ENCODE results near the gene PARD3.
"Not testable (repeated sequence)": the region's sequence is repeated elsewhere in the genome, so short reads cannot be mapped to it uniquely, and the experiment has no call there.

Gene PARD3

DNA sequence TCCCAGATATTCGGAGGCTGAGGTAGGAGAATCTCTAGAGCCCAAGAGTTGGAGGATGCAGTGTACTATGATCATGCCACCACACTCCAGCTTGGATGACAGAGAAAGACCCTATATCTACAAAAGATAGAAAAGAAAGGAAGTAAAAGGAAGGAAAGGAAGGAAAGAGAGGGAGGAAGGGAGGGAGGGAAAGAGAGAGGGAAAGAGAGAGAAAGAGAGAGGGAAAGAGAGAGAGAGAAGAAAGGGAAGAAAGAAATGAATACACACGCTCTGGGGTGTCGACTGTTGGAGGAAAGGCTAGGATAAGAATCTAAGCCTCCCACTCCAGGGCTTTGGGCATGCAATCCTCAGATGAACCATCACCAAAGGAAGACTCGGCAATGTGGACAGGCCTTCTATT, 69.9 kb downstream of the PARD3 start:
- in situ Hi-C loops (cut with HindIII; ENCODE audit: low sequenced_read_pairs) = no loop called here

DNA sequence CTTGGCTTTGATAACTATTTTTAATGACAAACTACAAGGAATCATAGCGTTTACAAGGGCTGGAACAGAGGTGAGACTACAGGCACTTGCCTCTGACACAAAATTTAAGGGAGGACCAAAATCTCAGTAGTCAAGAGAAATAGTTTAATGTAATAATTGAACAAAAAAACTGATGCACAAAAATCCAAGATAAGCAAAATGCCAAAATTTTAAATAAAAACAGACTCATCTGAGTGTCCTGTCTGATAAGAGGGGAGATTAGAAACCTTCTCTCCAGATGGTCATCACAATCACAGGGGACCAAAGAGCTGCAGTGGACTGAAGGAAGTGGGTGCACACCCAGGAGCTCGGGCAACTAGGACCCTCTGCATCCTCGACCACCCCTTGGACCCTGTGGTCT, 70.5 kb downstream of the PARD3 start:
- in situ Hi-C loops (cut with HindIII; ENCODE audit: low sequenced_read_pairs) = no loop called here

DNA sequence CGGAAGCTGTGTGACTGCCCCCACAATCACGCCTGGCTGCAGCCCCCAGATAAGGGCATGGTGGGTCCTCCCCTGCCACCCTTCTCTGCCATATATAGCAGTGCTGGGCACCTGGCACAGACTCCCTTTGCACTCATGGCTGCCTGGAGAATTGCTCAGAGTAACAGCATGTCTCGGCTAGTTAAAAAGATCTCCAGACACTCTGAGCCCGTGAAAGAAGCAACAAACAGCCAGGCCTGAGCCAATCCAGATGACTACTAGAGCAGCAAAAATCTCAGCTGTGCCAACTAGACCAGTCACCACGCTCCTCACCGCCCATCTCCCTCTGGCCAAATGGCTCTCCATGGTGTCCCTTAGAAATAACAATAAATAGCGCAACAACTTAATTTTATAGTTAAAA, 71.3 kb downstream of the PARD3 start:
- in situ Hi-C loops (cut with HindIII; ENCODE audit: low sequenced_read_pairs) = no loop called here

DNA sequence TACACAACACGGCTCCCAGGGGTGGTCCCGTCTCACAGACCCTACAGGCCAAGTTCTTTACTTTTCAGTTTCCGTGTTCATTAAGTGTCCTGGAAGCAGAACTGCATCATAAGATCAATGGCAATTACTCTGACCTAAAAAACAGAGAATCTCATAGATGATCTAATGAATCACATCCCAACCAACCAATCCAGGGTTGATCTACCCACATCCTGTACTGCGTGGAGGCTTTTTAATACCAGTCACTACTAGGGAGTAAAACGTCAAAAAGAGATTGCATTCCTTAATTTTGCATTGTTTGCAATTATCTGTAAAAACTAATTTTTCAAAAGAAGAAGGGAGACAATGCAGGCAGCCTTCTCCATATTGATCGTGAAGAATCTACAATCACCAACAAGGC, 72.6 kb downstream of the PARD3 start:
- in situ Hi-C loops (cut with HindIII; ENCODE audit: low sequenced_read_pairs) = no loop called here

DNA sequence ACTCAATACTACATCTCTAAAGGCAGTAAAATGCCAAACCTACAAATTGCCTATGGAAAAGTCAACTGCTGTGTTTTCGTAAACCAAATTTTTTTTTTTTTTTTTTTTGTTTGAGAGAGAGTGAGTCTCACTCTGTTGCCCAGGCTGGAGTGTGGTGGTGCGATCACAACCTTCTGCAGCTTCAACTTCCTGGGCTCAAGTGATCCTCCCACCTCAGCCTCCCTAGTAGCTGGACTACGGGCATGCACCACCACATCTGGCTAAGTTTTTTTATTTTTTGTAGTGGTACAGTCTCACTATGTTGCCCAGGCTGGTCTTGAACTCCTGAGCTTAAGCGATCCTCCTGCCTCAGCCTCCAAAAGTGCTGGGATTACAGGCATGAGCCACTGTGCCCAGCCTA, 74.0 kb downstream of the PARD3 start:
- in situ Hi-C loops (cut with HindIII; ENCODE audit: low sequenced_read_pairs) = not testable (repeated sequence)

DNA sequence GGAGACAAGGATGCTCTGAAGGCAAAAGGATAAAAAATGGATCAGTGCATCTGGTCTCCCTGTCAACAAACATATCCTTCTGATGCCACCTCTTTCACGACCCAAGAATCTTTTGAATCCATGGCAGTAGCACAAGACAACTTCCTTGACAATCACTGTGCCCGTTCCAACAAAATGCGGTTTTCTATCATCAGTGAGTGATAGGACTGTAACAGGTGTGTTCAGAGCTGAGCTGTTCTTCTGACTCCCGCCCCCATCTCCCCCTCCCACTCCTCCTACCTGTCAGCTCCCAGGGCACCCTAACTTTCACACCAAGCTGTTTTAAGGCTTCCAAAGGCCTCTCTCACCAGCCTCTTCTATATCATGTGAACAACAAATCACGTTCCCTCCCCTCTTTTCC, 74.8 kb downstream of the PARD3 start:
- in situ Hi-C loops (cut with HindIII; ENCODE audit: low sequenced_read_pairs) = no loop called here

DNA sequence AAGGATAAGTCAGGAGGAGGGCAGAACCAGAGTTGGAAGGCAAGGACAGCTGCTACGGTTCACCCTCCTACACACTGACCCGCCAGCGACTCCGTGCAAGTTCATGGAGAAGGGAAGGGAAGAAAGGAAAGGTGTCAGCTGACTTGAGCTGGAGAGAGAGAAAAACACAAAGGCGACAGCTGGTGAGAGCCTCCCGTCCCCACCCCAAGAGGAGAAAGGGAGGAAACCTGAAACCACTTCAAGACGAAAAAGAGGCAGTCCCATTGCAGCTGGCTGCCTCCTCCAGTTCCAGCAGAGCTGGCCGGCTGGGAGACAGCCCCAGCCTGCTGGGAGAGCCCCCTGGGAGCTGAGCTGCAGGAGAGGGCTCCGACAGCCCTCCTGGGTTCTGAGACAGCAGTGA, 75.2 kb downstream of the PARD3 start:
- in situ Hi-C loops (cut with HindIII; ENCODE audit: low sequenced_read_pairs) = no loop called here

DNA sequence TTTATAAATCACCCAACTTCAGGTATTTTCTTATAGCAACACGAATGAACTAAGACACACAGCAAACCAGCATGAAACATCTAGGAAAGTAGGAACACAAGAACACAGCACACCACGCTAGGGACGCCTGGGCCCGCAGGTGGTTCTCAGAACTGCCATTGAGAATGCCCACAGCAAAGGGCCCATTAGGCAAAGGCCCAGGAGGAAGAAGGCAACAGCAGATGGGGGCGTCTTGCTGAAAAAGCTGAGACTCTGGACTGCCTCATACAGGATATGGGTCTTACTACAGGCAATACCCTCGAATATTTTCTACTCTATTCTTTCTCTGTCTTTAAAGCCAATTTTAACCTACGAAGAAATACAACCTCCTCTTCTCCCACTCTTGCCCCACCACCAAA, 77.3 kb downstream of the PARD3 start:
- in situ Hi-C loops (cut with HindIII; ENCODE audit: low sequenced_read_pairs) = no loop called here

DNA sequence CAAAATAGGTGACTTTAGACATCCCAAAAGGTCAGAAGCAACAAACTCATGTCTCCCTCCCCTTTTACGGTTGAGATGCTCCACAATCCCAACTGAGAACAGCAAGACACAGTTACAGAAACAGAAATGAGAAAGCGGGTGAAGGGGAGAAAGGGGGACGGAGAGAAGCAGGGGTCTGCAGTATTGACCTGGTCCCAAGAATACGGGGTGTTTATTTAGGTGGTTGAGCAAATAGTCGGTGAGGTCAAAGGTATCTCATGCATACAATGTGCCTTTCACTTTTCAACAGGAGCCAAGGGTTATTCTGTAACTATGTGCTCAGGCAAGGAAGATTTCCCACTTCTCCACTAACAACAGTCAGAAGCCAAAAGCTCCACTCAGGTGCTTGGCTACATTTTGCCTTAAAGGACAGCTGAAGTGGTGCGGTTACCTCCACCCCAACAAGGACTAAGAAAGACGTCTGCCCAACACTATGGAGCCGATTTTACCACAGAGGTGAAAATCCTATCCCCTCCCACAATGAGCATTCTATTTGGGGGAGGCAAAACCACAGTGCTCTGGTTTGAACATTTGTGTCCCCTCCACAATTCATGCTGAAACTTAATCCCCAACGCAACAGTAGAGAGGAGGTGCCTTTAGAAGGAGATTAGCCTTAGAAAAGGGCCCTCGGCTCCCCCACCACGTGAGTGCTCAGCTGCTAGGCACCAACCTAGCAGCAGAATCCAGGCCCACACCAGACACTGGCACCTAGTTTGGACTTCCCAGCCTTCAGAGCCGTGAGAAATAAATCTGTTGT, 77.9 kb downstream of the PARD3 start:
- in situ Hi-C loops (cut with HindIII; ENCODE audit: low sequenced_read_pairs) = no loop called here

DNA sequence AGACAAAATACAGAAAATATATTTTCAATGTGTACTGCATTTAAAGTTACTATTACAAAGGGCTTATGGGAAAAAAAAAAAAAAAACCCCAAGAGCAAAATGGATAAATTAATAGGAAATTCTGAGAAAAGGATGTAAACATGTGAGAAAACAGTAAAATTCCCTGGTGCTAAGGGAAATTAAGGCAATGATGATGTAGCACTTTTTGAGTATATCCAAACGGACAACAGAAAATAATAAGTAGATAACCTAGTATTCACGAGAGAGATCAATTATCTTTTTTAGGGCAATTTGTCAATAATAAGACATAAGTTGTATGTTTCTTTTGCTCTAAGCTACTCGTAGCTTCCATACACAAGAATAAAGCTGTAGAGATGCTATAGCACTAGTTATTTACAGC, 80.2 kb downstream of the PARD3 start:
- in situ Hi-C loops (cut with HindIII; ENCODE audit: low sequenced_read_pairs) = no loop called here

DNA sequence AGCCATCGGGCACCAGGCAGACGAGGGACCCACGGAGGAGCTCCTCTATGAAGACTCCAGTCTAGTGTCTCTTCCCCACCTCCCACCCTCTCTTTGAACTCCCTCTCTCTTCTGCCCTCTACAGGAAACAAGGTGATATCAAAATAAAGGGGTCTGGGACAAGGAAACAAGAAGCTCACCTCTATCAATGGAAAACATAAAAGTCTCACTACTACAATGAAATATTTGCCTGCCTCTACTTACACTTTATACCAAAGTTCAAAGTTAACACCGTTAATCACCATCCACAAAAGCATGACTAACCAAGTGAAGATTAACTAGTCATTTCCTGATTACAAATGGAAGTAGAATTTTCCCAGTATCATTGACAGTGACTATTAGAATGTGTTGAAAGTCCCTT, 82.2 kb downstream of the PARD3 start:
- in situ Hi-C loops (cut with HindIII; ENCODE audit: low sequenced_read_pairs) = no loop called here

DNA sequence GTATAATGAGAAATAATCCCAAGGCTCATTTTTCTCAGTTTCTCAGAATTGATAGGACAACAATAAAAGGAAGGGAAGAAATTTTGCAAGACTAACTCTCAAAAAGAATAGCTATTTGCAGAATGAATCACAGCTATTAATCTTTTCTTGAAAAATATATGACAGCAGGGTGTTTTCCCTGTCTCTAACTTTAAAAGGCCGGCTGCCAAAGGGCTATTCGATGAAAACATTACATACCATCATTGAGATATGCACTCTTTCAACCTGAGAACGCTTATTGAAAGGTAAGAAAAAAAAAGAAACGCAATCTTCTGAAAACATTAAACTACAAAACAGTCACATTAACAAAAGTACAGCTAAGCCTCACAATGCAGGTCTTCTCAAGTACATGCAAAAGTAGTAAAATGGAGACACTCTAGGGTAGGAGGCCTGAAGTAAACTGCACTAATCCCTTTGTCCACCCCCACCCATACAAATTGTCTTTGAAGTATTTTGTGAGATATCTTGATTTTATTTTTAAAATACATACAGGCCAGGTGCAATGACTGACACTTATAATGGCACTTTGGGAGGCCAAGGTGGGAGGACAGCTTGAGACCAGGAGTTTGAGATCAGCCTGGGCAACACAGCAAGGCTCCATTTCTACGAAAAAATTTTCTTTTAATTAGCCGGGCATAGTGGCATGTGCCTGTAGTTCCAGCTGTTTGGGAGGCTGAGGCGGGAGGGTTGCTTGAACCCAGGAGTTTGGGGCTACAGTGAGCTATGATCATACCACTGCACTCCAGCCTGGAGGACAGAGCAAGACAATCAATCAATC, 83.0 kb downstream of the PARD3 start:
- in situ Hi-C loops (cut with HindIII; ENCODE audit: low sequenced_read_pairs) = no loop called here

DNA sequence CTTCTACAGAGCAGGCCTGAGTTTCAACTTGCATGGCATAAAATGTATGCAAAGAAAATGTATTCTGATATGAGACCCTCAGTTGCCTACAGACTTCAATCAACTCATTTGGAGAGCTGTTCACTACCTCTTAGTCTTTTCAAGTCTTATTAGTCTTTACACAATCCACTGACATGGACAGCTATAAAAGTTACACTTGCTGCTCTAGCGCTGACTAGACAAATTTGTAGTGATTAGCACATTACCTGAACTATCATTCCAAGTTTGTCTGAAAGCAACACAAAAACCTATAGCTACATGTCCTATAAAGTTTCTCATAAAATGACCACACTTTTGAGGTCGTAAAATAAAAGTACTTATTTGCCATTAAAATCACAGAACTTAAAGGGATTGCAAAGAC, 83.9 kb downstream of the PARD3 start:
- in situ Hi-C loops (cut with HindIII; ENCODE audit: low sequenced_read_pairs) = no loop called here

DNA sequence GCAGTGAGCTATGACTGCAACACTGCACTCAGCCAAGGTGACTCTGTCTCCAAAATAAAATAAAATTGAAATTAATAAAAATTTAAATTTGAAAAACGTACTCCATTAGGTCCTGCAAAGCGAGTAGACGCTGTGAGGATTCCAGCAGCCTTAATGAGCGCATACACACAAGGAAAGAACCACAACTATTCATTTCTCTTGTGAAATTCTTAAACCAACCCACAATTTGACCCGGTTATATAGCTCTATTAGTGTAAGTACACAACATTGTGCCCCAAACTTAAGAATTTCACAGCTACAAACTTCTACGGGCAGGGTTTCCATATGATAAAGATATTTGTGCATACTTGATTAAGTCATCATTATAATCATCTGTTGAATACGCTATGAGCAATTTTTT, 84.4 kb downstream of the PARD3 start:
- in situ Hi-C loops (cut with HindIII; ENCODE audit: low sequenced_read_pairs) = no loop called here

DNA sequence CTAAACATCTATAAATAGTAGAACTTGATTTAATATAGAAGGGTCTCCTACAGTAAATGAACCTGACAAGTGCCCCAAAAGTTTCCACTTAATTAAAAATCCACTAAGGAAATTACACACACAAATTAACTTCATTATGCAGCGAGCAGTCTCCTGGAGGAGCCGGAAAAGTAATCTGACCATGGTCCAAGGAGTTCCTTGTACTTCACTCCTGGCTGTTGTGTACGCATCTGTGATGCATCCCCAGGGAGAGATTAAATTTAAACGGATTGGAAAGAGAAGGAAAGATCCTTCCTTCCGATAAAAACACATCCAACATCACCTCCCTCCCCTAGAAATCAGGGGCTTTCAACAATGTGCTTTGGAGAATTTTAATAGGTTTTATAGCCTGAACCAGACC, 85.5 kb downstream of the PARD3 start:
- in situ Hi-C loops (cut with HindIII; ENCODE audit: low sequenced_read_pairs) = loop anchor here (5.0 kb wide), 1 partner anchor 103 kb away; no protein-coding TSS in a partner anchor

DNA sequence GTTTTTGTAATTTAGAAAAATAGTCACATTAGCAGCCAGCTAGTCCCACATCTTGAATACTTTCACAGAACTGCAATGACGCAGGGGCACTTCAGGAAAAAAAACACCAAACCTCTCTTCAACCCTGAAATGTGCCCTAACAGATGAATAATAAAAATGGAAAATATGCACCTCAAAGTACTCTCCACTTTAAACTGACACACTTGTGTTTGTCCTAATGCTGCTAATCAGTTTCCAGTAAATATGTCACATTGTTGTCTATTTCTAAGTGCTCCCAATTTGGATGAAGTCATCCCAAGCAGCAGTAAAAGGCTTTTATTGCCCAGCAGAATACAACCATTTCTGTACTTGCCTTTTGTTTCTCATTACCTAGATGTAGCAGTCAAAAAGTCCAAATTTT, 86.7 kb downstream of the PARD3 start:
- in situ Hi-C loops (cut with HindIII; ENCODE audit: low sequenced_read_pairs) = loop anchor here (5.0 kb wide), 1 partner anchor 104 kb away; no protein-coding TSS in a partner anchor

DNA sequence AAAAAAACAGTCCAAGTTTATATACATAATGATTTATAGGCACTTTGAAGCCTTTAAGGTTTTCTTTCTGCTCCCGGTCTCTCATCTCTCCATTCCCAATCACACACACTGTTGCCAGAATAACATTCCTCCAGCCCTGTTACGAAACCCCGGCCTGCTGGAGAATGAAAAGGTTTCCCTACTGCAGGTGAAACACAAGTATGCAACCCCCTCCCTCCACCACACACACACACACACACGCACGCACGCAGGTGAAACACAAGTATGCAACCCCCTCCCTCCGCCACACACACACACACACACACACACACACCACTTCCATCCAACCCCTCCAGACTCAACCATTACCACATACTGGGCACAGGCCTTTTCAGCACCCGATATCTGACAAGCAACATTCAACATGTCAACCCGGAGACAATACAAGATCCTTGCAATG, 87.5 kb downstream of the PARD3 start:
- in situ Hi-C loops (cut with HindIII; ENCODE audit: low sequenced_read_pairs) = loop anchor here (5.0 kb wide), 1 partner anchor 105 kb away; no protein-coding TSS in a partner anchor

DNA sequence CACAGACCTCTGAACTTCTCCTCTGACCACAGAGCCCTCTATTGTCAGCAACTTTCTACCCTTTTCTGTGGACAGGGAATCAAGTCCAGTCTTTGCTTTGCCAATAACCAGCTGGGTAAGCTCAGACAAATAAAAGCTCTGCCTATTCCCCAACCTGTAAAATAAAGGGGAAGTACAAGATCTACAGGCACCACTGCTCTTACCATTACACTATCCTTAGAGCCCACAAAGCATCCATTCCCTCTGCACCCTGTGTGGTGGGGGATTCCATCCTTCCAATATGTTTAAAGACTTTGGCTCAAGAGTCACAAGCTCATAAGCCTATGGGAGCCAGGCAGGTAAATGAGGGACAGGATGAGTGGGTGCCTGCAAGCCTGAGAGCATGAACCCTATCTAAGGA, 88.2 kb downstream of the PARD3 start:
- in situ Hi-C loops (cut with HindIII; ENCODE audit: low sequenced_read_pairs) = loop anchor here (5.0 kb wide), 1 partner anchor 105 kb away; no protein-coding TSS in a partner anchor

DNA sequence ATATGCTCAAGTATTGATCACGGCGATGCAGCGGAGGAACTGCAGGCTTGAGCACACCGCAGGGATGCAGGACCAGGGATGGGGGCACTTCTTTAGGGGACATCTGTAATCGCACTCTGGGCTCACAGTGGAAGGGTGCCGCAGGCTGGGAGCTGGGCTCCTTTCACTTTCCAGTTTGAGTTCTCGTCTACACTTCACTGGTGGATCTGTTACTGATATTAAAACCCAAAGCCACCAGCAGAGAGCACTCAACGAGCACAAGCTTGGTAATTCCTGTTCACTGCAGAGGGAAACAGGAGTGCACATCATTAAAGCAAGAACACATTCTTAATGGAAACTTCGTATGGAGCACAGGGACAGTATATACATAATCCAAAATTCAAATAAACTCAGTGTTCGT, 91.3 kb downstream of the PARD3 start:
- in situ Hi-C loops (cut with HindIII; ENCODE audit: low sequenced_read_pairs) = no loop called here

DNA sequence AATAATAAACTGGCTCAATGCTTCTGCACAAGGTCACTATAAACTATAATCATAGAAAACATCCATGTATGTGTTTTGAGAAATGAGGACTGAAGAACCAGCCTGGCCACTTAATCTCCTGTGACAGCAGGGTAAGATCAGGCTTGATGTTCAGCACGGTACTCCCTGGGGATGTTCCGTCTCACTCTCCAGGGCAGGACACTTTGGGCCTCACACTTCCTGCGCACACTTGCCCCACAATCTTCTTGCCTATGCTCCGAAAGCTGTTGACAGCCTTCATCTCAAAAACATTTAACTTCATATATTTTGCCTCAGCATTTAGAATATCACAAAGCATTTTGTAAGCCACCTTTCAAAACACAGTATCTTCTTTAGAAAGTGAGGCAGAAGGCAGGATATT, 92.7 kb downstream of the PARD3 start:
- in situ Hi-C loops (cut with HindIII; ENCODE audit: low sequenced_read_pairs) = no loop called here

DNA sequence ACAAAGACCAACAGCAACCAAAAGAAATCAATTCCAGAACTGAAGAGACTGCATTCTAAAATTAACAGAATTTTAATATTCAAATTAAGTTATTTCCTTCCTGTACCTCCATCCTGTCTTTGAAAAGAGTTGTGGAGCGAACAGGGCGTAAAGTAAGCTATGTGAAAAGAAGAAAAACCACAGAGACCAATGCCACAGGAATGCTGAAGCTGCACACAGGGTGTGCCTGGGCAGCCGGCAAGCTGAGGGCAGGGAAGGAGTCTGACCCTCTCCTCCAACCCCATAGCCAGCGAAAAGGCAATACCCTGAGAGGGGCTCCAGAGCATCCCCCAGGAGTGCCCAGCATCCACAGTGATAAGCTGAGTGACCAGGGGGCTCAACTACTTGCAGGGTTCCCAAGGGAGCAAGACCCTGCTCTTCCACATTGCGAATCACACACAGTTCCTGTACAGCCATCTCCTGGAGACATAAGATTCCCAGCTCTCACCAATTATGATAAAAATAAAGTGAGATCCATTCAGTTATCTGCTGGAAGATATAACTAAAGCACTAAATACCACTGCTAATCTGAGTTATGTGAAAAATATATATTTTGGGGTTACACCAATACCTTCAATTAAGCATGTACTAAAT, 93.8 kb downstream of the PARD3 start:
- in situ Hi-C loops (cut with HindIII; ENCODE audit: low sequenced_read_pairs) = no loop called here

DNA sequence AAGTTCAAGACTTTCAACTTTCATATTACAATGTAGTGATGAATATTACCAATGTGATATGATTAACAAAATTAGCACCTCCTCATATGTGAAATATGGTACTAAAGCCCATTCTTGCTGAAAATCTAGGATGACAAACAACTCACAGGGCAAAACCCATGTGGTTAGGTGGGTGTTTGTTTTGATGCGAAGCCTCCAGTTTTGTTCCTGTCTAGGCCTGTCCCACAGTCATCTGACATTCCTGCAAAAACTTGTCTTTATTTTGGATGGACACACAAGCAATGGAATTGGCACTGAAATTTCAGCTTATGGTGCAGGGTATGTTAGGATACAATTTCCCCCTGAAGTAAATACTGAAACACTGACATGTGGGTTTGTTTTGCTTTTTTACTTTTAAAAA, 95.3 kb downstream of the PARD3 start:
- in situ Hi-C loops (cut with HindIII; ENCODE audit: low sequenced_read_pairs) = no loop called here

Measured in endothelial cell of hepatic sinusoid (primary cell).